DND-41 (cell line): ENCODE data around the gene TCF25.

Experiments
- CTCF ChIP-seq: IDR thresholded peaks from 2 replicates; pipeline ENCODE4 v1.5.1; 2012; ENCODE audit warnings: borderline replicate concordance, low read length, moderate library complexity, mild to moderate bottlenecking; ENCODE audit not compliant: poor library complexity, severe bottlenecking; ENCODE audit errors: extremely low read depth
- EZH2 ChIP-seq: IDR thresholded peaks from 3 replicates; pipeline ENCODE4 v1.6.1; 2012; ENCODE audit warnings: borderline replicate concordance, low read depth, mild to moderate bottlenecking, moderate library complexity, low read length, inconsistent platforms; ENCODE audit not compliant: severe bottlenecking

DNA sequence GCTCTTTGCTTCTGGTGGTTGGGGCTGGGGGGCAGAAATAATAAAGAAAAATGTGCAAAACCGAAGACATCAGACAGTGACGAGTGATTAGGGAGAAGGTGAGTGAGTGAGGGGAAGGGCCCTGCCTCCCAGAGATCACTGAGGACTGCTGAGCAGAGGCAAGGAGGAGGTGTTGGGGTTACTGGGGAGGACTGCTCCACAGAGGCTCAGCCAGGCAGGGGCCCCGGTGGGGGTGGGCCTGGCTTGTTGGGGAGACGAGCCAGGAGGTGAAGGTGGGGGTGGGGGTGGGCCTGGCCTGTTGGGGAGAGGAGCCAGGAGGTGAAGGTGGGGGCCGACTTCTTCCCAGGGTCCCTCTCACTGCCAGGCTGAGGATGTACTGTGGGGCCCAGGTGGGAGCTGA is 73.1 kb downstream of the TCF25 start:
- TF ChIP-seq CTCF, result no peak
- no peak for TF ChIP-seq EZH2
